NCI-H1930 (cell line): ENCODE data around the gene SFXN4.
A peak's percentile ranks its signal among the peaks of the same experiment; 100 is the strongest.
"Not testable (repeated sequence)": the region's sequence is repeated elsewhere in the genome, so short reads cannot be mapped to it uniquely, and the experiment has no call there.

ENCODE experiments used
- DNase-seq, 2 experiments: peaks; one replicate each; lab custom pipeline; 2025; lab: John Stamatoyannopoulos, UW

The SFXN4 gene

GRCh38 chr10:119190353-119190752, 24.8 kb upstream of the SFXN4 start:
- DNase-seq = no peak

GRCh38 chr10:119189811-119190282, 24.3 kb upstream of the SFXN4 start:
- DNase-seq = no peak

- no peak for DNase-seq
Observed at GRCh38 chr10:119183664-119184412, 18.3 kb upstream of the SFXN4 start.

GRCh38 chr10:119180850-119181400, 15.4 kb upstream of the SFXN4 start:
- not testable (repeated sequence) for DNase-seq

- DNase-seq = peak; percentile 71 to 73
Observed at GRCh38 chr10:119178372-119179119, 13.0 kb upstream of the SFXN4 start, which contains the start of gene PRDX3. Gene PRDX3 (minus strand): TSS chr10:119178812. CDS start chr10:119178790, 22 bp downstream.

- no peak for DNase-seq
Observed at GRCh38 chr10:119177708-119178371, 12.3 kb upstream of the SFXN4 start.

GRCh38 chr10:119176166-119176565, 10.7 kb upstream of the SFXN4 start:
- DNase-seq = no peak

GRCh38 chr10:119174109-119174508, 8.6 kb upstream of the SFXN4 start:
- DNase-seq = no peak

- no peak for DNase-seq
Observed at GRCh38 chr10:119167041-119167440, 1.5 kb upstream of the SFXN4 start.

GRCh38 chr10:119166564-119166963, 1.1 kb upstream of the SFXN4 start:
- no peak for DNase-seq

- no peak for DNase-seq
Observed at GRCh38 chr10:119166118-119166500, 595 bp upstream of the SFXN4 start.

GRCh38 chr10:119162452-119163092, 2.9 kb downstream of the SFXN4 start:
- no peak for DNase-seq

GRCh38 chr10:119161680-119162451, 3.6 kb downstream of the SFXN4 start:
- no peak for DNase-seq

- DNase-seq = no peak
Observed at GRCh38 chr10:119159332-119159731, 6.2 kb downstream of the SFXN4 start.

GRCh38 chr10:119153661-119154060, 11.9 kb downstream of the SFXN4 start:
- DNase-seq = no peak

- no peak for DNase-seq
Observed at GRCh38 chr10:119153041-119153440, 12.5 kb downstream of the SFXN4 start.

GRCh38 chr10:119151601-119152000, 13.9 kb downstream of the SFXN4 start:
- DNase-seq = not testable (repeated sequence)

- no peak for DNase-seq
Observed at GRCh38 chr10:119149729-119150128, 15.8 kb downstream of the SFXN4 start.

- no peak for DNase-seq
Observed at GRCh38 chr10:119149157-119149556, 16.4 kb downstream of the SFXN4 start.

GRCh38 chr10:119143657-119144056, 21.9 kb downstream of the SFXN4 start:
- no peak for DNase-seq
